Endothelial cell (in vitro differentiated cells): ENCODE results near the gene NR3C1. TPM values are rescaled to one million over a fixed set of nuclear protein-coding genes. Genes with fewer than 3 reads are reported as not detected.

Source experiments
- DNase-seq: peaks from one replicate; pipeline ENCODE4 v3.0.0; 2021; ENCODE audit warnings: low spot score
- H3K27ac Mint-ChIP-seq: one replicate; pipeline ENCODE4 v1.8.0; 2021; ENCODE audit warnings: mixed read lengths, inconsistent platforms; ENCODE audit not compliant: unreplicated experiment
- H3K27me3 Mint-ChIP-seq: one replicate; pipeline ENCODE4 v1.8.0; 2021; ENCODE audit warnings: mild to moderate bottlenecking, moderate library complexity, mixed read lengths, inconsistent platforms; ENCODE audit not compliant: unreplicated experiment
- H3K36me3 Mint-ChIP-seq: one replicate; pipeline ENCODE4 v1.8.0; 2021; ENCODE audit warnings: mild to moderate bottlenecking, low read depth, mixed read lengths, inconsistent platforms; ENCODE audit not compliant: unreplicated experiment
- H3K4me1 Mint-ChIP-seq: one replicate; pipeline ENCODE4 v1.8.0; 2021; ENCODE audit warnings: mild to moderate bottlenecking, mixed read lengths, inconsistent platforms; ENCODE audit not compliant: unreplicated experiment
- H3K4me3 Mint-ChIP-seq: one replicate; pipeline ENCODE4 v1.8.0; 2021; ENCODE audit warnings: mild to moderate bottlenecking, mixed read lengths, inconsistent platforms; ENCODE audit not compliant: unreplicated experiment
- H3K9me3 Mint-ChIP-seq: one replicate; pipeline ENCODE4 v1.8.0; 2021; ENCODE audit warnings: mixed read lengths, inconsistent platforms; ENCODE audit not compliant: unreplicated experiment
- total RNA-seq: library from RNA; stranded (reverse); fragmentation: NEBNext Ultra II Directional; extraction: Animal tissue kit (Norgen Biotek cat#: 25700); gene quantifications from one replicate; pipeline ENCODE4 v1.2.1, GENCODE V29; 2021; ENCODE audit not compliant: unreplicated experiment
- TF ChIP-seq, protein P1 (sequence below): fragments of 200-600 bp; sonication (generic); IDR thresholded peaks from one replicate; pipeline ENCODE4 v1.5.0; 2021; ENCODE audit warnings: antibody characterized with exemption; ENCODE audit not compliant: unreplicated experiment

Gene NR3C1
- total RNA-seq, 1 donor from 2014 or later = 9.9 TPM

DNA sequence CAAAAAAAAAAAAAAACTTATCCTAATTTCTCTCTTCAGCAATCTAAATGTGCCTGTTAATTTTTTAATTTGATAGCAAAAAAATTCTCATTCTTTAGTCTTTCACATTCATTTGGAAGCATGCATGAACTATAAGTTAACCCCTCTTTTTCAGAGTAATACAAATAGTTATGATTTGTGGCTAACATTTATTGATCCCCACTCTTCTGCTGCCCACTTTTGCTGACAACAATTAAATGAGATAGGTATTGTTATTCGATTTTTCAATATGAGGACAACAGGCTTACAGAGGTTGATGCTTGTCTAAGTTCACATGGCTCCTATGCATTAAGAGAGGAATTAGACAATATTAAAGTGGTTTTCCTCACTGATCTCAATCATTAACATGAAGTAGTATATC is 2.9 kb upstream of the NR3C1 start:
- Mint-ChIP-seq H3K36me3 (no peaks in the 10 kb centered on the region), H3K4me3 (no peak overlapping the region), H3K27me3 (peaks cover 7% of the 10 kb centered on the region), H3K9me3 (no peaks in the 10 kb centered on the region), H3K4me1 (no peaks in the 10 kb centered on the region), H3K27ac (no peak overlapping the region)
- no peak for DNase-seq
- TF ChIP-seq, protein P1, sequence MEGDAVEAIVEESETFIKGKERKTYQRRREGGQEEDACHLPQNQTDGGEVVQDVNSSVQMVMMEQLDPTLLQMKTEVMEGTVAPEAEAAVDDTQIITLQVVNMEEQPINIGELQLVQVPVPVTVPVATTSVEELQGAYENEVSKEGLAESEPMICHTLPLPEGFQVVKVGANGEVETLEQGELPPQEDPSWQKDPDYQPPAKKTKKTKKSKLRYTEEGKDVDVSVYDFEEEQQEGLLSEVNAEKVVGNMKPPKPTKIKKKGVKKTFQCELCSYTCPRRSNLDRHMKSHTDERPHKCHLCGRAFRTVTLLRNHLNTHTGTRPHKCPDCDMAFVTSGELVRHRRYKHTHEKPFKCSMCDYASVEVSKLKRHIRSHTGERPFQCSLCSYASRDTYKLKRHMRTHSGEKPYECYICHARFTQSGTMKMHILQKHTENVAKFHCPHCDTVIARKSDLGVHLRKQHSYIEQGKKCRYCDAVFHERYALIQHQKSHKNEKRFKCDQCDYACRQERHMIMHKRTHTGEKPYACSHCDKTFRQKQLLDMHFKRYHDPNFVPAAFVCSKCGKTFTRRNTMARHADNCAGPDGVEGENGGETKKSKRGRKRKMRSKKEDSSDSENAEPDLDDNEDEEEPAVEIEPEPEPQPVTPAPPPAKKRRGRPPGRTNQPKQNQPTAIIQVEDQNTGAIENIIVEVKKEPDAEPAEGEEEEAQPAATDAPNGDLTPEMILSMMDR = no peak

DNA sequence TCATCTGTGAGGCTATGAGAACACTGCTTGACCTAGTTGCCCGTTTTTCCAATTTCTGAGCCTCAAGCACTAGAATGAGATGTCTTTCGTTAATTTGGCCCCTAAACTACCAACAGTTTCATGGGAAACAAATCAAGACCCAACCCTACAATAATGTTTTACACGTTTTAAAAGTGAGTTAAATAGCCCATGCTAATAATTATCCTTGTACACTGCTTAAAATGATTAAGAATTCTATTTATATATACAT is 2.3 kb upstream of the NR3C1 start:
- H3K9me3 Mint-ChIP-seq = no peaks in the 10 kb centered on the region
- peak overlapping the region; percentile 95 for H3K4me3 Mint-ChIP-seq
- peaks cover 7% of the 10 kb centered on the region for H3K27me3 Mint-ChIP-seq
- DNase-seq = no peak
- H3K36me3 Mint-ChIP-seq = no peaks in the 10 kb centered on the region
- H3K27ac Mint-ChIP-seq = peak overlapping the region; percentile 92
- peaks cover under 1% of the 10 kb centered on the region for H3K4me1 Mint-ChIP-seq
- TF ChIP-seq, protein P1 = no peak

DNA sequence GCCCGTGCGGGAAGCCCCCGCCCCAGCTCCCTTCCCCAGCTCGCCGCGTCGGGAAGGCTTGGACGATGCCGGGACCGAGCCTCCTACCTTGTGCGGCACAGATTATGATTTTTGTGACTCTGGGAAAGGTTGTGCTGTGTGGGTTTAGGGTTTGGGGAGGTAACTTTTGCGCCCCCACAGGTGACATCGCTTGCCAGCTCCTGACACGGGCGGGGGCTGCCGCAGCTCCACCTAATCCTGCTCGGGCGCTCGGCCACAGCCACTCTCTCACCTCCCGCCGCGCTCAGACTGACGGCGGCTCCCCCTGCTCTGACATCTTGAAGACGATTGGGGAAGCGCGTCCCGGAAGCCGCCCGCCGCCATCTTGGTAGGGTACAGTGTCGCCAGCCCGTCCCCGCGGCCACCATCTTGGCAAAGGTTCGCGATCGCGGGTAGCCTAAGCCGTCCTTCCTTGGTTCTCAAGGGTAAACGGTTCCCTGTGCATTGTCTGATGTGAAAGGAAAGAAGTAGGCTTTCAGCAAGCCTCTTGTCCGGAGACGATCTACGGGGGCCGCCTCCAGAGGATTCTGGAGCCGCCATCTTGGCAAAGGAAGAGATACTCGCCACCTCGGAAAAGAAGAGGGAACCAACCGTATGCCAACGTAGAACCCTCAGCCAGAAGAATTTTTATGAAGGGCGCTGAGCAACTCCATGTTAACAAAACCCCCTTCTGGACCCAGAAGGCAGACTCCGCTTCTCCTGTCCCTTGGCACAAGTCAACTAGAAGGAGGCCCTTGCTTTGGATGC is 1.8 kb upstream of the NR3C1 start:
- Mint-ChIP-seq H3K9me3 (no peaks in the 10 kb centered on the region), H3K4me1 (peaks cover 4% of the 10 kb centered on the region), H3K36me3 (no peaks in the 10 kb centered on the region), H3K4me3 (peak overlapping the region; percentile 95), H3K27me3 (peaks cover 7% of the 10 kb centered on the region), H3K27ac (peak overlapping the region; percentile 92)
- TF ChIP-seq, protein P1 = no peak
- DNase-seq = peak; percentile 81

DNA sequence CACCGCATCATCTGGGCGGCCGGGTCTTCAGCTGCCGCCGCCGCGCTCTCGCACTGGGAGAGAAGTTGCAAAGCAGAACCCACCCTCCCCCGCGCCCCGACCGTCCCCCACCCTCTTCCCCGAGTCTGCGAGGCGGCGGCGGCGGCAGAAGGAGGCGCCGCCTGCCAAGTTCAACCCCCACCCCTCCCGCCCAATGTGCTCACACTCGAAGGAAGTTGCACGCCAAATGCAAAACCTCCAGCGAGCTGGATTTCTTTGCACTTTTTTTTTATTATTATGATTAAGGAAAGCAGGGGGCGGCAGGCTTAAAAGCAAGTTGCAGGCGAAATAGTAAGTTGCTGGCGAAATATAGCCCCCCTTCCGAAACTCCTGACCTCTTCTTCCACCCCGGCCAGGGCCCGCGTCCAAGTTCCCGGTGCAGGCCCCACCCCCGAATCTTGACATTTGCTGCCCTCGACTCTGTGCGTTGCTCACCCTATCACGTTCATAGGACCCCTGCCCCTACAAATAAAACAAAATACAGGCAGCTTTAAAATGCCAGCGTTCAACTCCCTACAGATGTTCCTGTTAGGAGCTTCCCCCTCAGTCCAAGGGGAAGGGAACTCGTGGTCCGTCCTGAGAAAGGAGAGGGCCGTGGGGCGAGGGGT is 1.1 kb upstream of the NR3C1 start:
- H3K27me3 Mint-ChIP-seq = peaks cover 7% of the 10 kb centered on the region
- H3K27ac Mint-ChIP-seq = peak overlapping the region; percentile 80
- DNase-seq = peak; percentile 47
- no peaks in the 10 kb centered on the region for H3K36me3 Mint-ChIP-seq
- peaks cover 4% of the 10 kb centered on the region for H3K4me1 Mint-ChIP-seq
- H3K4me3 Mint-ChIP-seq = peak overlapping the region; percentile 95
- TF ChIP-seq, protein P1 = no peak
- no peaks in the 10 kb centered on the region for H3K9me3 Mint-ChIP-seq

DNA sequence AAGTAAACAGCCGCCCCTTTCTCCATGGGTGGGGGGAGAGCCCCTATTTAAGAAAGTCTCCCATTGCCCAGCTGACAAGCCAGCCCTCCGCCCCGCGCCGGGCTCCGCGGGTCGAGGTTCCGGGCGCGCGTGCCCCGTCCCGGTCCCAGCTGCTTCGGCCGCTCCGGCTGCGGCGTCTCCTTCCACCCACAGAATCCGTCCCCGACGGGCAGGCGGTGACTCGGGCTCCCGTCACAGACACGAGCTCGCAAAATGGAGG is 223 bp downstream of the NR3C1 start:
- Mint-ChIP-seq H3K4me1 (peaks cover 4% of the 10 kb centered on the region), H3K27ac (no peak overlapping the region), H3K36me3 (no peaks in the 10 kb centered on the region)

More for the DNA sequence above, 223 bp downstream of the NR3C1 start:
- H3K27me3 Mint-ChIP-seq = peaks cover 7% of the 10 kb centered on the region
- peak overlapping the region; percentile 76 for H3K4me3 Mint-ChIP-seq
- TF ChIP-seq, protein P1 = no peak
- H3K9me3 Mint-ChIP-seq = no peaks in the 10 kb centered on the region
- no peak for DNase-seq
